Naive thymus-derived CD4-positive, alpha-beta T cell (primary cell): ENCODE results near the gene SLC2A4. TPM values are rescaled to one million over a fixed set of nuclear protein-coding genes. Genes with fewer than 3 reads are reported as not detected.

ENCODE experiments used
- ATAC-seq: fragments of 150-1000 bp; cut with Tn5 transposase; 2 replicates; pipeline ENCODE4 v1.10.0; 2021; ENCODE audit warnings: mild to moderate bottlenecking, moderate library complexity
- CTCF ChIA-PET: fragments of 350-600 bp; sonication (Branson Sonifier 250); formaldehyde crosslinking; loops from one replicate; lab custom pipeline; 2021; ENCODE audit warnings: antibody characterized with exemption; lab: Charles Lee
- POLR2A ChIA-PET: fragments of 350-600 bp; sonication (Branson Sonifier 250); formaldehyde crosslinking; loops from one replicate; lab custom pipeline; 2021; ENCODE audit warnings: antibody characterized with exemption, inconsistent platforms; lab: Charles Lee
- DNase-seq, 9 donors: peaks; one replicate each; pipeline versions ENCODE4 v3.0.0 to v3.0.0-alpha.2; 2020 to 2022; ENCODE audit warnings: mixed read lengths in 1 of 9
- H3K27ac ChIP-seq: one replicate; pipeline ENCODE4 v1.7.0; 2013; ENCODE audit warnings: mild to moderate bottlenecking, low read depth, low read length, moderate library complexity
- H3K27me3 ChIP-seq, 2 donors: one replicate each; pipeline ENCODE4 v1.7.0; 2013; ENCODE audit warnings: low read length in 2 of 2, mild to moderate bottlenecking in 2 of 2, moderate library complexity in 2 of 2; ENCODE audit not compliant: control insufficient read depth in 2 of 2, insufficient read depth in 2 of 2
- H3K36me3 ChIP-seq, 3 experiments: 1 replicate in 2 of 3; 2 replicates in 1 of 3; pipeline ENCODE4 v1.7.0; 2013; ENCODE audit warnings: low read length in 3 of 3, mild to moderate bottlenecking in 3 of 3, moderate library complexity in 1 of 3; ENCODE audit not compliant: insufficient read depth in 3 of 3, control insufficient read depth in 2 of 3
- H3K4me1 ChIP-seq, 2 donors: one replicate each; pipeline ENCODE4 v1.7.0; 2013; ENCODE audit warnings: low read length in 2 of 2, mild to moderate bottlenecking in 2 of 2, moderate library complexity in 1 of 2; ENCODE audit not compliant: control insufficient read depth in 2 of 2, insufficient read depth in 2 of 2
- H3K4me3 ChIP-seq: 2 replicates; pipeline ENCODE4 v1.7.0; 2013; ENCODE audit warnings: mild to moderate bottlenecking, low read length
- H3K9me3 ChIP-seq, 3 experiments: 1 replicate in 2 of 3; 2 replicates in 1 of 3; pipeline ENCODE4 v1.7.0; 2013; ENCODE audit warnings: low read length in 3 of 3; ENCODE audit not compliant: control insufficient read depth in 2 of 3
- H3K27ac Mint-ChIP-seq, 9 donors: one replicate each; pipeline ENCODE4 v1.8.0; 2020 to 2022; ENCODE audit warnings: mixed read lengths in 9 of 9, mild to moderate bottlenecking in 8 of 9, moderate library complexity in 5 of 9, inconsistent platforms in 2 of 9
- H3K27me3 Mint-ChIP-seq, 5 donors: one replicate each; pipeline ENCODE4 v1.8.0; 2021 to 2022; ENCODE audit warnings: mixed read lengths in 5 of 5, mild to moderate bottlenecking in 1 of 5
- H3K36me3 Mint-ChIP-seq, 5 donors: one replicate each; pipeline ENCODE4 v1.8.0; 2020 to 2022; ENCODE audit warnings: mixed read lengths in 5 of 5, mild to moderate bottlenecking in 3 of 5, inconsistent platforms in 1 of 5
- H3K4me1 Mint-ChIP-seq, 7 donors: one replicate each; pipeline ENCODE4 v1.8.0; 2020 to 2022; ENCODE audit warnings: mixed read lengths in 7 of 7, mild to moderate bottlenecking in 3 of 7, inconsistent platforms in 1 of 7
- H3K4me3 Mint-ChIP-seq, 10 donors: one replicate each; pipeline ENCODE4 v1.8.0; 2020 to 2022; ENCODE audit warnings: mild to moderate bottlenecking in 10 of 10, mixed read lengths in 10 of 10, moderate library complexity in 6 of 10, inconsistent platforms in 2 of 10
- H3K9me3 Mint-ChIP-seq, 11 donors: one replicate each; pipeline ENCODE4 v1.8.0; 2020 to 2022; ENCODE audit warnings: mixed read lengths in 11 of 11, mild to moderate bottlenecking in 4 of 11, inconsistent platforms in 1 of 11, moderate library complexity in 1 of 11
- intact Hi-C, 2 donors: fragments of 100-400 bp; cut with micrococcal nuclease; formaldehyde crosslinking; loops; one replicate each; pipeline ENCODE4 v1.15.1; 2023
- polyA plus RNA-seq, 2 donors: library from polyadenylated mRNA; unstranded; fragments of 300-500 nt; fragmentation: Illumina TruSeq; gene quantifications; one replicate each; pipeline ENCODE4 v1.2.3, GENCODE V29; 2021
- total RNA-seq, 6 experiments: library from RNA in 5 of 6; stranded (reverse) in 5 of 6; gene quantifications; 1 replicate in 5 of 6; 2 replicates in 1 of 6; pipeline ENCODE4 v1.2.3 and lab custom pipeline; 2021 to 2026

The SLC2A4 gene
- total and polyA plus RNA-seq, 7 experiments from 2014 or later: not detected

DNA sequence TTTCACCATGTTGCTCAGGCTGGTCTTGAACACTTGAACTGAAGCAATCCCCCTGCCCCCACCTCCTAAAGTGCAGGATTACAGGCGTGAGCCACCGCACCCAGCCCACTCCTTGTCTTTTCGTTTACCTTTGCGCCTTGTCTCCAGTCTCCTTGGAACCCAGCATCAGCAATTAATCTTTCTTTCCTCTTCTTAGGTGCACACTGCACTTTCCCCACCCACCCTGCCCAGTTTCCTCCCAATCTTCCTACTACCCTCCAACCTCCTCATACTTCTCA lies 17.8 kb upstream of the SLC2A4 start:
- ATAC-seq (no peak), DNase-seq (no peak)
- intact Hi-C loops: loop anchor here in 1 of 2 donors (1.0 kb wide), 1 partner anchor 25 kb away; no protein-coding TSS in a partner anchor
- H3K27me3 Mint-ChIP-seq: peaks cover 0 to 36% (median 15%) of the 10 kb centered on the region in 5 donors
- H3K4me1 Mint-ChIP-seq: peaks cover 18 to 32% (median 27%) of the 10 kb centered on the region in 7 donors
- peaks cover 0 to 2% (median 0%) of the 10 kb centered on the region in 11 donors for H3K9me3 Mint-ChIP-seq
- Histone ChIP-seq H3K27ac (no peak overlapping the region), H3K27me3 (no peaks in the 10 kb centered on the region), H3K9me3 (no peaks in the 10 kb centered on the region), H3K4me1 (peaks cover 13 to 19% of the 10 kb centered on the region in 2 donors), H3K36me3 (peaks cover 0 to 7% (median 0%) of the 10 kb centered on the region in 3 experiments), H3K4me3 (no peak overlapping the region)
- CTCF ChIA-PET: interaction anchor here (0.6 kb wide), 1 partner anchor 11 kb away, joined by 3 read pairs; no protein-coding TSS in a partner anchor
- peak overlapping the region; percentile 69 to 90 (median 84) for H3K4me3 Mint-ChIP-seq
- H3K27ac Mint-ChIP-seq: peak overlapping the region in 6 of 9 donors; percentile 7 to 84 (median 44)
- POLR2A ChIA-PET: interaction anchor here (0.6 to 1.1 kb wide), 4 partner anchors 10 to 320 kb away, joined by 3 to 4 read pairs (median 4); partner anchors contain the start of genes ACAP1 and MPDU1
- peaks cover 0 to 3% (median 0%) of the 10 kb centered on the region in 5 donors for H3K36me3 Mint-ChIP-seq

DNA sequence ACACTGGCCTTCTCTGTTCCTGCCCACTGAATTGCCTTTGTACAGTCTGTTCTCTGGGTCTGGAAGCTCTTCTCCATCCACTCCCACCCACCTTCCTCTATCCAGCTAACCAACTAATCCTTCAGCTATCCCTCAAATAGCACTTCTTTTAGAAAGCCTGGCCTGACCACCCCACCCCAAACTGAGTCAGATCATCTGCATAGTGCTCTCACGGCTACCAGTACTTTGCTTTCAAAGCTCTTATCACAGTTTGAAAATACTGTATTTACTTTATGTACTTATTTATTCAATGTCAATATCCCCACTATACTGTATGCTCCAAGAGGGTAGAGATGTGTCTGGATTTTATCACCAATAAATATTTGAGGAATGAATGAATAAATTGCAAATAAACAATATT lies 14.7 kb upstream of the SLC2A4 start:
- Mint-ChIP-seq H3K4me1 (peaks cover 18 to 23% (median 21%) of the 10 kb centered on the region in 7 donors), H3K36me3 (peaks cover 0 to 3% (median 0%) of the 10 kb centered on the region in 5 donors), H3K4me3 (no peak overlapping the region), H3K9me3 (peaks cover 0 to 3% (median 0%) of the 10 kb centered on the region in 11 donors), H3K27ac (peak overlapping the region in 2 of 9 donors; percentile 28 to 62), H3K27me3 (peaks cover 0 to 43% (median 20%) of the 10 kb centered on the region in 5 donors)
- H3K4me3 ChIP-seq: no peak overlapping the region
- ChIA-PET POLR2A (interaction anchor here (0.9 kb wide), 1 partner anchor 69 kb away, joined by 3 read pairs; the partner anchor contains the start of gene ACAP1), CTCF (no interaction called here)
- H3K27ac ChIP-seq: no peak overlapping the region
- H3K27me3 ChIP-seq: no peaks in the 10 kb centered on the region
- no peaks in the 10 kb centered on the region for H3K9me3 ChIP-seq
- H3K4me1 ChIP-seq: peaks cover 11 to 19% of the 10 kb centered on the region in 2 donors
- DNase-seq (no peak), ATAC-seq (no peak)
- intact Hi-C loops: no loop called here
- H3K36me3 ChIP-seq: no peaks in the 10 kb centered on the region

- Histone ChIP-seq H3K4me3 (no peak overlapping the region), H3K4me1 (peaks cover 11 to 23% of the 10 kb centered on the region in 2 donors), H3K36me3 (no peaks in the 10 kb centered on the region), H3K9me3 (no peaks in the 10 kb centered on the region), H3K27ac (no peak overlapping the region), H3K27me3 (no peaks in the 10 kb centered on the region)
- POLR2A ChIA-PET: interaction anchor here (1.7 kb wide), 1 partner anchor 17 kb away, joined by 3 read pairs; no protein-coding TSS in a partner anchor
- Mint-ChIP-seq H3K4me1 (peaks cover 14 to 31% (median 21%) of the 10 kb centered on the region in 7 donors), H3K4me3 (no peak overlapping the region), H3K36me3 (no peaks in the 10 kb centered on the region), H3K9me3 (peaks cover 0 to 1% (median 0%) of the 10 kb centered on the region in 11 donors), H3K27me3 (peaks cover 6 to 44% (median 17%) of the 10 kb centered on the region in 5 donors), H3K27ac (no peak overlapping the region)
- ATAC-seq (no peak), DNase-seq (no peak)
- intact Hi-C loops: no loop called here
- CTCF ChIA-PET: interaction anchor here (0.6 to 4.6 kb wide), 6 partner anchors 17 to 66 kb away, joined by 3 to 33 read pairs (median 4); partner anchors contain the start of gene ACAP1
Measured at GRCh38 chr17:7279448-7279847, 2.1 kb upstream of the SLC2A4 start.

GRCh38 chr17:7280519-7281073 lies 922 bp upstream of the SLC2A4 start:
- Histone ChIP-seq H3K27me3 (no peaks in the 10 kb centered on the region), H3K36me3 (no peaks in the 10 kb centered on the region), H3K9me3 (no peaks in the 10 kb centered on the region), H3K4me1 (peaks cover 11 to 23% of the 10 kb centered on the region in 2 donors), H3K4me3 (peak overlapping the region; percentile 66), H3K27ac (no peak overlapping the region)
- POLR2A ChIA-PET: interaction anchor here (0.6 to 1.9 kb wide), 8 partner anchors 10 to 61 kb away, joined by 3 to 13 read pairs (median 4); partner anchors contain the start of gene ACAP1
- DNase-seq (peak; percentile 76 to 88 (median 85)), ATAC-seq (peak; percentile 95)
- Mint-ChIP-seq H3K9me3 (peaks cover 0 to 1% (median 0%) of the 10 kb centered on the region in 11 donors), H3K4me3 (peak overlapping the region; percentile 77 to 87 (median 84)), H3K4me1 (peaks cover 14 to 31% (median 21%) of the 10 kb centered on the region in 7 donors), H3K36me3 (no peaks in the 10 kb centered on the region), H3K27ac (peak overlapping the region in 6 of 9 donors; percentile 6 to 88 (median 45)), H3K27me3 (peaks cover 6 to 44% (median 17%) of the 10 kb centered on the region in 5 donors)
- CTCF ChIA-PET: interaction anchor here (0.6 to 4.6 kb wide), 8 partner anchors 16 to 406 kb away, joined by 3 to 33 read pairs (median 5); partner anchors contain the start of gene ACAP1
- intact Hi-C loops: loop anchor here (1.0 to 5.0 kb wide), 16 partner anchors 16 to 408 kb away; partner anchors contain the start of genes ACAP1 (in 1 of the 2), EIF5A (in 1 of the 2), ELP5 (in 1 of the 2) and KCTD11 (in 1 of the 2)

DNA sequence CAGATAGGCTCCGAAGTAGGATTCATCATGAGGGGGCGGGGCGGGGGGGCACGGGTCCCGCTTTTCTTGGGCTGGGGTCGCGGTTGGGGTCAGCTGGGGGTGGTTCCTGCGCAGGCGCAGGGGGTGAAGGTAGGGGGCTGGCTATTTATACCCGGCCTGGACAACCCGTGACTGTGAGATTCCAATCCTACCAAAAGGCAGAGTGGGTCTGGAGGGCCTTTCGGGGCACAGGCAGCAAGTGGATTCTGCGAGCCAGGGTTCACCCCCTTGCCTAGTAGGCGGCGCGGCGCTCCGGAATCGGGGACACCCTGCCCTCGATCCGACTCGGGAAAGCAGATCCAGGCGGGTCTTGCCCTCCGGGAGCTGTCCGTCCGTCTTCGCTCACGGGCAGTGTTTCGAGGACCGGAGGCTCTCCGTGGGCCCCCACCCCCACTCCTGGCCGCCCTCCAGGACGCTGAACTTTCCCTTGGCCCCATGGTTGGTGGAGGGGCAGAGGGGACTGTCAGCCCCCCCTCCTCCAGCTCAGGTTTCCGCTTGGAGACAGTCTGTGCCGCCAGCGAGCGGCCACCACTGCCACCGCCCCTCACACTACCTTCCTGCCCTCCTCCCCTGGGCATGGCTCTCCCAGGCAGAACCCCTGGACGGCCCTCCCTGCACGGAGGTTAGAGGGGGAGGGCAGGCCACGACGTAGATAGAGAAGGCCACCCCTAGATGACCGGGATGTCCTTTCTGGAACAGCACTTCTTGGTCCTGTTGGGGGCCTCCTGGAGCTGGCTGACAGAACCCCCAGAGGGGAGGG lies 634 bp downstream of the SLC2A4 start:
- Histone ChIP-seq H3K4me3 (peak overlapping the region; percentile 66), H3K9me3 (no peaks in the 10 kb centered on the region), H3K27me3 (no peaks in the 10 kb centered on the region), H3K27ac (no peak overlapping the region), H3K36me3 (no peaks in the 10 kb centered on the region), H3K4me1 (peaks cover 11 to 23% of the 10 kb centered on the region in 2 donors)
- peaks cover 0 to 1% (median 0%) of the 10 kb centered on the region in 11 donors for H3K9me3 Mint-ChIP-seq
- H3K27ac Mint-ChIP-seq: peak overlapping the region in 1 of 9 donors; percentile 48
- H3K4me1 Mint-ChIP-seq: peaks cover 14 to 31% (median 21%) of the 10 kb centered on the region in 7 donors
- H3K4me3 Mint-ChIP-seq: peak overlapping the region; percentile 77 to 87 (median 84)
- DNase-seq (peak in 1 of 9 donors; percentile 8), ATAC-seq (no peak)
- CTCF ChIA-PET: interaction anchor here (0.6 to 4.6 kb wide), 8 partner anchors 14 to 405 kb away, joined by 3 to 33 read pairs (median 6); partner anchors contain the start of genes ACAP1 and SENP3
- POLR2A ChIA-PET: interaction anchor here (0.7 to 2.3 kb wide), 7 partner anchors 10 to 62 kb away, joined by 3 to 13 read pairs (median 4); partner anchors contain the start of gene ACAP1
- no peaks in the 10 kb centered on the region for H3K36me3 Mint-ChIP-seq
- H3K27me3 Mint-ChIP-seq: peaks cover 6 to 44% (median 19%) of the 10 kb centered on the region in 5 donors
- intact Hi-C loops: loop anchor here (1.0 to 5.0 kb wide), 6 partner anchors 21 to 406 kb away; partner anchors contain the start of genes ACAP1 (in 1 of the 2), EIF5A (in 1 of the 2), KCTD11 (in 1 of the 2) and WRAP53 (in 1 of the 2)
